DND-41 (cell line): Measurements from ENCODE around the gene U2SURP.

Experiments used
- CTCF ChIP-seq: IDR thresholded peaks from 2 replicates; pipeline ENCODE4 v1.5.1; 2012; ENCODE audit warnings: borderline replicate concordance, low read length, moderate library complexity, mild to moderate bottlenecking; ENCODE audit not compliant: poor library complexity, severe bottlenecking; ENCODE audit errors: extremely low read depth
- EZH2 ChIP-seq: IDR thresholded peaks from 3 replicates; pipeline ENCODE4 v1.6.1; 2012; ENCODE audit warnings: borderline replicate concordance, low read depth, mild to moderate bottlenecking, moderate library complexity, low read length, inconsistent platforms; ENCODE audit not compliant: severe bottlenecking

GRCh38 chr3:142972092-142972753, 29.1 kb upstream of the U2SURP start:
- no peak for TF ChIP-seq CTCF
- no peak for TF ChIP-seq EZH2
